RPMI7951 (cell line): ENCODE measurements around the gene MEIS1. TPM values are rescaled to one million over a fixed set of nuclear protein-coding genes. Genes with fewer than 3 reads are reported as not detected.

ENCODE experiments used
- DNase-seq: peaks from one replicate; pipeline ENCODE4 v3.0.0-alpha.2; 2012; ENCODE audit warnings: low read depth
- total RNA-seq: library from RNA; depleted of rRNA; stranded (reverse); fragments of >200 nt; shearing (Covaris generic); gene quantifications from 2 replicates; pipeline ENCODE4 v1.2.3, GENCODE V29; 2014

The MEIS1 gene
- total RNA-seq, 1 experiment from 2014 or later = 6.2 TPM

DNA sequence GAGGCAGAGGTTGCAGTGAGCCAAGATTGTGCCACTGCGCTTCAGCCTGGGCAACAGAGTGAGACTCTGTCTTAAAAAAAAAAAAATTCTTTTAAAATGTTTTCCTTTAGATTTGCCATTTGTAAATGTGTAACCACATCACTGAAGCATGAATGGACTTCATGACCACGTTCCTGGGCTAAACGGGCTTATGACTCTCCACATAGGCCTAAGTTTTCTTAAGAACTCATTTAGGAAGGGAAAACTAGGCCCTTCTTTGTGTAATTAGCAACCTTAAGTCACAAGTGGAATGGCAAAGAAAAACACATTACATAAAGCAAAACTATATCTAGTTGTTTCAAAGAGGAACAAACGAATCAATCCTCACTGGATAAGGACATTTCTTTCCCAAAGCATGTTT, 99.5 kb downstream of the MEIS1 start:
- no peak for DNase-seq

DNA sequence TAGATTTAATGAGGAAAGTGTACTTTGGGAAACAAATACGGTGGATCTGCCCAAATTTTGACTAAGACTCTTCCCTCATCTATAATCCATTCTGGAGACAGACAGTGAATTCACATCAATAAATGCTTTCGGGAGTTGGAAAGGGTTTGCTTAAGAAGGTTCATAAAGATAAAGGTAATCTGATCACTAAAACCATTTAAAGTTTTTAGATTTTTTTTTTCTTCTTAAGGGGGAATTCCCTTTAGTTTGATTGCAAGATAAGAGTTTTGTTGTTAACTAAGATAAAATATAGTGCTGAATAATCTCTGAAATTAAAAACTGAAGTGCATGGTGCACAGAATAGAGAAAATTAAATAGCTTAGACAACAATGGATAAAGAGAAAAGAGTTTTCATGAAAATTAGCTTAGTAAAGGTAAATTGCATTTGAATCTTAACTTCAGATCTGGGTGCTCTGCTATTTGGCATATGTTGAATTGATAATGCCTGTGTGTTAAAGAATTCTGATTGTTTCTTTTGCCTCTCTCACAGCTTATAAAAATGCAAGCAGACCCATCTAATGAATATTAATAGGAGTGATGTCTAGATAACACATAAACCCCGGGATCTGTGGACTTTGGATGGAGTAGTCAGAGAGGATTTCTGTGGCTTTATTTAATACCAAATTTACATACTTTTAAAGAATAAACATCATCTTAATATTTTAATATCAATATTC, 100.8 kb downstream of the MEIS1 start:
- no peak for DNase-seq

DNA sequence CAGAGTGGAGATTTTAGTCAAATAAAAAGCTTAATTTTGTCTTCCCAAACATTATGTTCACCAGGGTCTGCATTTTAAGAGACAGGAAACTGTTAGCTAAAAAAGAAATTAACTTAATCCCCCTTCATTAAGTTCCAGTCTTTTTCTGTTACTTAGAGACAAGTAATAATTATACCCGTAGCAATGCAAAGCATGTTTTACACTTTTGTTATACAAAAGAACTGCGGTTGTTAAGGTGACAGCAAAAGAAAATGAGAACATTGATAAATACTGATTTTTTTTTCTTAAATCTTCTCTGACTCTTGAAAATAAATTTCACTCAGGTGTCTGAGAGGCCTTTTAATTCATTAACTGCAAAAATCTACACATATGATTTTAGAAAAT, 101.4 kb downstream of the MEIS1 start:
- DNase-seq = no peak

DNA sequence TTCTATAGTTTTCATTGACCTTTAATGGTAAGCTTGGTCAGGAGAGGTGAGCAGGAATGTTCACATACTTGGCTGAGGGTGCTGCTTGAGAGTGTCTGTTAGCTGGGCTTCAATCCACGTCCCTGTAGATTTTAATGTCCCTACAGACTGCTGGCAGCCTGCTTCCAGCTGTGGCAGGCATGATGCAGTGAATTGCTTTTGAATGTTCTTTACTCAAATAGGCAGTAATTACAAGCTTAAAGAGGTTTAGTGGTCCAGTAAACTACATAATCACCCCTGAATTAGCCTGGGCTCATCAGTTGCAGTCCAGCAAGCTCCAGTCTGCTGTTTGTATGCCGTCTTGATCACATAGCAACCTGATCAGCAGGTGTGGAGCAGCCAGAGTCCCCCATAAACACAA, 102.1 kb downstream of the MEIS1 start:
- no peak for DNase-seq

- no peak for DNase-seq
Observed at GRCh38 chr2:66538291-66538690, 103.4 kb downstream of the MEIS1 start.

DNA sequence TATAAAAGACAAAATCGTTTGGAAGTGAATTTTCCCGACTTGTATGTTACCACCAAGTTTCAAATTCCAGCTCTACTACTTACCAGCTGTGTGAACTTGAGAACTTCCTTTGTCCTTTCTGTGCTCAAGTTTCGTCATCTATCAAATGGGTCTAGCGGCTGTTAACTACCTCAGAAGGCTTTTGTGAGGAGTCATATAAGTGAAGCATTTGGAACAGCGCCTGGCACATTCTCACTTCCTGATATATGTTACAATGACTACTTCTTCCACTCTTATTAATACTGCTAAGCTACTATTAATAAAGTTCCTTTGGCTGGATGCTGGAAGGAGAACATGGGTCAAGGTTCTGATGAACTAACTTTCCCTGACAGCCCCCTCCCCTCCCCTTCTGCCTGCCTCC, 104.5 kb downstream of the MEIS1 start:
- DNase-seq = no peak

GRCh38 chr2:66541646-66542045, 106.7 kb downstream of the MEIS1 start:
- no peak for DNase-seq

DNA sequence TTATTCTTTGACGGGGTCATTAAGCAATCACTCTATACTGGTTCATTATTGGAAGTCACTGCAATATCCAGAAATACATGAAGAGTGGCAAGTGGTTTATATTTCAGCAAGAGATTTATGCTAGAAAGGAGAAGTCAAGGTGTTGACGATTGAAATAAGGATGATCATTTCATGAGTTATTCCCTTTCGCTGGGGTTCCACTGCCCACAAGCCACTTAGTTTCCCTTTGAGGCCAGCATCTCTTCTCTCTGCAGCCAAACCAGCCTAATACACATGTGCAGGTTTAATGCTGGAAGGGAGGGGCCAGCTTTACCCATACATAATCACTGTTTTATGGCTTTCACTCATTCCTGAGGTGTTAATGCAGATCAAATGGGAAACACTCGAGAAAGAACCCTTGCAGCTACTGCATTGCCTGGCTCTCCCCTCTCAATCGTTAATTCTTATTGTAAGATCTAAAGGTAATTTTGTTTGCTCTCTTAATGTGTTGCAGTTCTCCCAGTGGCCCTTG, 108.4 kb downstream of the MEIS1 start:
- no peak for DNase-seq

GRCh38 chr2:66544258-66544657, 109.3 kb downstream of the MEIS1 start:
- no peak for DNase-seq

GRCh38 chr2:66545258-66545657, 110.3 kb downstream of the MEIS1 start:
- DNase-seq = no peak

DNA sequence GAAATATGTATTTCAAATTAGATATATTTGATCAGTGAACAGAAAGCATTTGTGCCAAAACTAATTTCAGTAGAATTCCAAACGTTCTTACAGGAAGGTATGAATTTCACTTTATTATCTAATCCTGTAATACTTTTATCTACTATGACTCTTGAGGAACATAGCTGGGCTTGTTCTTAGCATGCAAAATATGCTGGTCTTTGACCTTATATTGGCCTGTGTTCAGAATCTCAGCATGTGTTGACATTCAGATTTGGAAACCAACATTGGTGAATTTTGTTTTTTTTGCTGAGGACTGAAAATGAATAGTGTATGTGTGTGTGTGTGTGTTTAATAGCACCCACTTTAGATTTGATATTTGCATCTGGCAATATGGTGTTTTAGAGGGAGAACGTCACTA, 112.2 kb downstream of the MEIS1 start:
- no peak for DNase-seq

- DNase-seq = no peak
Observed at GRCh38 chr2:66547887-66548286, 113.0 kb downstream of the MEIS1 start.

- no peak for DNase-seq
Observed at GRCh38 chr2:66548422-66548821, 113.5 kb downstream of the MEIS1 start.

- DNase-seq = no peak
Observed at GRCh38 chr2:66550826-66551225, 115.9 kb downstream of the MEIS1 start.

- no peak for DNase-seq
Observed at GRCh38 chr2:66553370-66553769, 118.4 kb downstream of the MEIS1 start.

GRCh38 chr2:66555091-66555490, 120.2 kb downstream of the MEIS1 start:
- DNase-seq = no peak

- DNase-seq = no peak
Observed at GRCh38 chr2:66555501-66556324, 120.8 kb downstream of the MEIS1 start.

GRCh38 chr2:66559672-66560071, 124.7 kb downstream of the MEIS1 start:
- DNase-seq = no peak

GRCh38 chr2:66560683-66561082, 125.8 kb downstream of the MEIS1 start:
- no peak for DNase-seq

DNA sequence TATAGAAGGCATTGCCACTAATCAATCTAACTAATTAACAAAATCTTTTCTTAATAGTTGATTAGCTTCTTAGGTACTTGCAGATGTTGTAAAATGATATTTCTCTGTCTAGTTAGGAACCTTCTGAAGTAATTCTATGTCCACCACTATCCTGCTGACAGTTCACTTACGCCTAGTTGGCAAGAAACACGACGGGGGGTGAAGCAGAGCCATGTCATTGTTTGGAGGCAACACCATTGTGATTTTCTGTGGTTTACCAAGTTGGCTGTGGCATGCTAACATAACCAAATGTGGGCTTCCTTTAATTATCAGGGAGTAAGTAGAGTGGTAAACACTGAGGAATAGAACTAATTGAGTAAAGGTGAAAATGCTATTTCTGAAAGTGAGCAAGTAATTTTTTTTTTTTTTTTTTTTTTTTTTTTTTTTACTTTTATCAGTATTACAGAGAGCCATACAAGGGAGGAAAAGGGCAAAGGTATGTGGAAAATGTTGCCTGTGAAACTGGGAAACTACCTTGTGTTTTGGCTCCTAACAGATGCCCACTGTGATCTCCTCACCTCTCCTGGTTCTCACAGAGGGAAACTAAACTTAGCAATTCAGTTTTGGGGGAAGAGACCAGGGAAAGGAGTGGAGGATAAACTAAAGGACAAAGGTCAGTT, 126.8 kb downstream of the MEIS1 start:
- no peak for DNase-seq

- no peak for DNase-seq
Observed at GRCh38 chr2:66562304-66562685, 127.4 kb downstream of the MEIS1 start.

- no peak for DNase-seq
Observed at GRCh38 chr2:66563473-66563872, 128.5 kb downstream of the MEIS1 start.

GRCh38 chr2:66565291-66565690, 130.4 kb downstream of the MEIS1 start:
- DNase-seq = no peak
